Mesendoderm (in vitro differentiated cells): ENCODE data around the gene PCDH17.
A peak's percentile ranks its signal among the peaks of the same experiment; 100 is the strongest.

Source experiments
- DNase-seq: peaks from one replicate; pipeline ENCODE4 v3.0.0; 2013
- H2AK5ac ChIP-seq: 2 replicates; pipeline ENCODE4 v1.6.1; 2013; ENCODE audit warnings: low read length, inconsistent platforms
- H2BK120ac ChIP-seq: 2 replicates; pipeline ENCODE4 v1.6.1; 2013; ENCODE audit warnings: low read depth, mild to moderate bottlenecking, low read length, moderate library complexity, mixed read lengths
- H2BK15ac ChIP-seq: replicated peaks from 2 replicates; pipeline ENCODE4 v1.6.1; 2013; ENCODE audit warnings: low read depth, mild to moderate bottlenecking, moderate library complexity
- H2BK5ac ChIP-seq: 2 replicates; pipeline ENCODE4 v1.6.1; 2013; ENCODE audit warnings: low read length, inconsistent platforms
- H3K18ac ChIP-seq: 2 replicates; pipeline ENCODE4 v1.6.1; 2013; ENCODE audit warnings: mild to moderate bottlenecking, low read length, mixed read lengths
- H3K23ac ChIP-seq: one replicate; pipeline ENCODE4 v1.6.1; 2013; ENCODE audit warnings: low read length
- H3K27ac ChIP-seq: 2 replicates; pipeline ENCODE4 v1.5.1; 2013; ENCODE audit warnings: low read depth, mild to moderate bottlenecking, inconsistent platforms, low read length, moderate library complexity
- H3K27me3 ChIP-seq: 2 replicates; pipeline ENCODE4 v1.6.1; 2013; ENCODE audit warnings: low read length, control low read depth, mild to moderate bottlenecking, inconsistent platforms; ENCODE audit not compliant: insufficient read depth, poor library complexity
- H3K36me3 ChIP-seq: 2 replicates; pipeline ENCODE4 v1.6.1; 2013; ENCODE audit warnings: low read length, inconsistent platforms; ENCODE audit not compliant: control insufficient read depth, insufficient read depth
- H3K4ac ChIP-seq: one replicate; pipeline ENCODE4 v1.6.1; 2013; ENCODE audit warnings: low read depth, mild to moderate bottlenecking, low read length, moderate library complexity
- H3K4me1 ChIP-seq: 2 replicates; pipeline ENCODE4 v1.6.1; 2013; ENCODE audit warnings: low read depth, low read length, inconsistent platforms; ENCODE audit not compliant: control insufficient read depth
- H3K4me2 ChIP-seq: 2 replicates; pipeline ENCODE4 v1.6.1; 2013; ENCODE audit warnings: low read length
- H3K4me3 ChIP-seq: 2 replicates; pipeline ENCODE4 v1.5.1; 2013; ENCODE audit warnings: mild to moderate bottlenecking, low read length
- H3K56ac ChIP-seq: one replicate; pipeline ENCODE4 v1.6.1; 2013; ENCODE audit warnings: low read length
- H3K79me1 ChIP-seq: 2 replicates; pipeline ENCODE4 v1.6.1; 2013; ENCODE audit warnings: low read length, inconsistent platforms
- H3K79me2 ChIP-seq: 2 replicates; pipeline ENCODE4 v1.6.1; 2013; ENCODE audit warnings: mild to moderate bottlenecking, low read length; ENCODE audit not compliant: control insufficient read depth, insufficient read depth
- H3K9ac ChIP-seq: 2 replicates; pipeline ENCODE4 v1.6.1; 2013; ENCODE audit warnings: low read length, inconsistent platforms
- H4K5ac ChIP-seq: one replicate; pipeline ENCODE4 v1.6.1; 2013; ENCODE audit warnings: low read length
- H4K8ac ChIP-seq: one replicate; pipeline ENCODE4 v1.6.1; 2013; ENCODE audit warnings: low read depth, mild to moderate bottlenecking, control low read depth, low read length, moderate library complexity
- WGBS: extraction: QIAGEN DNeasy Blood & Tissue Kit; methylation state at CpG from one replicate; pipeline ENCODE4 v1.1.7; 2013; ENCODE audit warnings: low lambda C conversion rate, missing lambda C conversion rate; ENCODE audit not compliant: insufficient coverage; ENCODE audit errors: extremely low coverage; 5-methylcytosine and 5-hydroxymethylcytosine counted together

PCDH17 gene

DNA sequence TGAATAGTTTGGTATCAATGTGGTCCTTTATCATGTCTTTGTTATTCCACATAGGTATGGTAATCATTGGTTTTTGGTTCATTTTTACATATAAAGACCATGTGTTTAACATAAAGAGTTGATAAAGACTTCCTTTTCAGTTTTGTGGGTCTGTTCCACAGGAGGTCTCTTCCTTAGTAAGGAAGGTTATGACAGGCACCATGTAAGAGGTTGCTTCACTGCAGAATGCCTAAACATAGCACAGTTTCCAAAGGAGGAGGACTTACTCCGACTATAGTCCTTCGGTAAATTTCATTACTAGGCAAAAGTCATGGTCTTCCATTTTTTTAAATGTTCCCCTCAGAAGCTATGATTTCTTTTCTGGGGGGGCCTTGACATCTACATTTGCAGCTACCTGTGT, 27.1 kb upstream of the PCDH17 start:
- H3K4me2 ChIP-seq = no peak overlapping the region
- H2BK120ac ChIP-seq = no peak overlapping the region
- no peaks in the 10 kb centered on the region for H3K79me1 ChIP-seq
- no peak overlapping the region for H2AK5ac ChIP-seq
- no peak overlapping the region for H3K27ac ChIP-seq
- H3K36me3 ChIP-seq = no peaks in the 10 kb centered on the region
- H3K9ac ChIP-seq = no peak overlapping the region
- no peak overlapping the region for H3K18ac ChIP-seq
- H4K5ac ChIP-seq = no peak overlapping the region
- WGBS = no CpG with 5 or more reads among the region's 2 CpGs
- H3K27me3 ChIP-seq = no peaks in the 10 kb centered on the region
- H3K56ac ChIP-seq = no peak overlapping the region
- H3K4me3 ChIP-seq = no peak overlapping the region
- H2BK15ac ChIP-seq = no peak overlapping the region
- no peak overlapping the region for H3K23ac ChIP-seq
- H4K8ac ChIP-seq = no peak overlapping the region
- no peaks in the 10 kb centered on the region for H3K79me2 ChIP-seq
- no peaks in the 10 kb centered on the region for H3K4me1 ChIP-seq
- no peak overlapping the region for H3K4ac ChIP-seq
- H2BK5ac ChIP-seq = no peak overlapping the region
- DNase-seq = peak; percentile 28

DNA sequence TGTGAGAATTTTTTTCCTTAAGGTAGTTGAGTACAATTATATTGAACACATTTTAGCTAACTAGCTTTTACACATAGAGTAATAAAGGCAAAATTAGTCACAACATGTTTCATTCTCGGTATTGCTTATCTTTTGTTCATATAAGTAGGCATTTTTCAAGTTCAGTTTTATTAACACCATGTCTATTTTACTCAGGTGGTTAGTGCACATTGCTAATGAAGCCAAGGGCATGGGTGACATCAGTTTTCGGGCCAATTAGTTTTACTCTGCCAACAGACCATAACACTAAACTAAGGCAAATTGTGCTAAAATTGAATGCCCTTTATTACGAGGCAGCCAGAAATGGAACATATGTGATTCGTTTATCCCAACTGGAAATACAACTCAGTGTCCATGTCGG, 19.6 kb upstream of the PCDH17 start:
- H3K56ac ChIP-seq = no peak overlapping the region
- H3K79me1 ChIP-seq = no peaks in the 10 kb centered on the region
- H3K23ac ChIP-seq = no peak overlapping the region
- H3K79me2 ChIP-seq = no peaks in the 10 kb centered on the region
- no peaks in the 10 kb centered on the region for H3K27me3 ChIP-seq
- no peak overlapping the region for H3K18ac ChIP-seq
- DNase-seq = no peak
- no peaks in the 10 kb centered on the region for H3K4me1 ChIP-seq
- no peak overlapping the region for H3K4me2 ChIP-seq
- WGBS = no CpG with 5 or more reads among the region's 5 CpGs
- no peak overlapping the region for H4K5ac ChIP-seq
- H2AK5ac ChIP-seq = no peak overlapping the region
- no peak overlapping the region for H2BK120ac ChIP-seq
- no peak overlapping the region for H3K4ac ChIP-seq
- H2BK15ac ChIP-seq = no peak overlapping the region
- no peak overlapping the region for H4K8ac ChIP-seq
- no peaks in the 10 kb centered on the region for H3K36me3 ChIP-seq
- H3K27ac ChIP-seq = no peak overlapping the region
- no peak overlapping the region for H3K9ac ChIP-seq
- H2BK5ac ChIP-seq = no peak overlapping the region
- H3K4me3 ChIP-seq = no peak overlapping the region

DNA sequence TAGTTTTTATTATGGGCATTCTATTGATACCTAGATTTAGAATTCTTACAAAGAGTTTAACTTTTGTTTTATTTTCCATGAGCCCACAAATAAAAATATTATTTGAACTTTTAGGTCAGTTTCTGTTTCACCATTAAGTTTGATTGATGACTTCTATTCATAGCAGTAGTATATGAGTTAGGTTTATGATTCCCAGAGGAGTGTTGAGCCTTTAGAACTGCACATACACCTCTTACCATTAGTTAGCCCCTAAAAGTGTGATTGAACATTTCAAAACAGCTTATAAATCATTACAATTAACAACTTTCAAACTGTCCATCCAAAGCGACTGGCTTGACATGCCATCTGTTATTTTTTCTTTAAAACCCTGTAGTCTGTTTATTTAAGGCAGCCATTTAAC, 19.0 kb upstream of the PCDH17 start:
- no peak overlapping the region for H3K23ac ChIP-seq
- no peak overlapping the region for H3K4me2 ChIP-seq
- no peak overlapping the region for H2BK15ac ChIP-seq
- no peaks in the 10 kb centered on the region for H3K27me3 ChIP-seq
- DNase-seq = no peak
- H3K36me3 ChIP-seq = no peaks in the 10 kb centered on the region
- no CpG with 5 or more reads among the region's 1 CpG for WGBS
- H3K79me2 ChIP-seq = no peaks in the 10 kb centered on the region
- no peaks in the 10 kb centered on the region for H3K4me1 ChIP-seq
- H3K4ac ChIP-seq = no peak overlapping the region
- no peak overlapping the region for H3K27ac ChIP-seq
- H3K56ac ChIP-seq = no peak overlapping the region
- no peak overlapping the region for H4K8ac ChIP-seq
- no peak overlapping the region for H3K4me3 ChIP-seq
- no peak overlapping the region for H4K5ac ChIP-seq
- no peak overlapping the region for H3K18ac ChIP-seq
- no peak overlapping the region for H2AK5ac ChIP-seq
- H3K9ac ChIP-seq = no peak overlapping the region
- no peak overlapping the region for H2BK120ac ChIP-seq
- no peak overlapping the region for H2BK5ac ChIP-seq
- no peaks in the 10 kb centered on the region for H3K79me1 ChIP-seq

DNA sequence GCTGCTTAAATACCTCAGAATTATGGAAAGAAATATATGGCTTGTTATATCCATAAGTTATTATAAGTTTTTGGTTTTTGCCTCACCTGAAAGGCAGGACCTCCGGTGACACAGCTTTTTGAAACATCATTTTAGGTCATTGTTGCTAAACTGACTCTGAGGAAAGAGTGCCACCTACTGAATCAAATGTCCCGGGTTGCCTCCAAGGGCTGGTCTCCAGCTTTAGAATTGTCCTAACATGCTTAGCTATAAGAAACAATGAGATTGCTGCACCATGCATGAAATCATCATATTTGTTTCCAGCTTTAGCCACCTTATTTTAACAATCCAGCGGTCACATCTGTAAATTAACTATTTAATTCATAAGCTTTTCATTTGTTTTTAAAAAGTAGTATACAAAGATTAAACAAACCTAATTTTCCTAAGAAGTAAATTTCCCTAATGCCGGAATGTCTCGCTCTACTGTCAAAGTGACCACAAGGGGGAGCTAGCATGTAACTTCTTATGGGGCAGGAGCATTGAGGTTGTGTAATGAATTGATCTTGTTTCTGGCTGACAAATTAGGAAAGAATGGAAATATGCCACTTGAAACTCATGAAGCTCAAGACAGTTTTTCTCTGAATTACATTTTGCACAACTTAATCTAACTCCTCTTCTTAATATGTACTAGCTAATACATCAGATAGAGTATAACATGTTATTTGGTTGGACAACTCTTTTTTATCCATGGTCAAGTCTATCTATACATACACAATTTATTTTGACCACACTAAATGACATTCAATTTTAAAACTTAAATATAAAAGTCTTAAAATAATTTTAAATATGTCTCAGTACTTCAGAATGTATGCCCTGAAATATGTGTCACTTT, 6.7 kb upstream of the PCDH17 start:
- Histone ChIP-seq H2BK15ac (no peak overlapping the region), H3K18ac (no peak overlapping the region), H3K79me1 (no peaks in the 10 kb centered on the region), H3K56ac (no peak overlapping the region), H2BK5ac (no peak overlapping the region), H3K27ac (no peak overlapping the region), H3K79me2 (no peaks in the 10 kb centered on the region), H3K27me3 (peaks cover 1% of the 10 kb centered on the region), H2AK5ac (no peak overlapping the region), H3K9ac (no peak overlapping the region), H3K4me3 (no peak overlapping the region), H2BK120ac (no peak overlapping the region), H4K5ac (no peak overlapping the region), H4K8ac (no peak overlapping the region), H3K4me1 (no peaks in the 10 kb centered on the region), H3K23ac (no peak overlapping the region), H3K36me3 (no peaks in the 10 kb centered on the region), H3K4ac (no peak overlapping the region), H3K4me2 (no peak overlapping the region)
- peak; percentile 86 for DNase-seq
- no CpG with 5 or more reads among the region's 5 CpGs for WGBS

DNA sequence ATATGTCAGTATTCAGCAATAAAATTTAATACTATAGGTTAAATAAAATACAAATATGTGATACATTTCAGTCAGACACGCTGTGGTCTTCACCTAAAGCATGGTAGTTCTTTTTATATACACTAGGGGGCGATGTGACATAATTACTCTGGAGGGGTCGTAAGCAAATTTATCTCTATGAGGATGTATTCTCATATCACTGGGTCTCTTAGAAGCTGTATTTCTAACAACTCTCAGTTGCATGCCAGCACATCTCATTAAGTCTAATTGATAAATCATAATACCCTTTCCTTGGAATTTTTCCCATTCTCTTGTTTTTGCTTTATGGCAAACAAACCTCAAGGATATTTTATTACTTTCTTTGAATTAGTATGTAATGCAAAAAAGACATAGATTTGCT, 3.9 kb upstream of the PCDH17 start:
- H3K4me1 ChIP-seq = no peaks in the 10 kb centered on the region
- H3K79me2 ChIP-seq = no peaks in the 10 kb centered on the region
- H3K23ac ChIP-seq = no peak overlapping the region
- no peak overlapping the region for H2BK5ac ChIP-seq
- no peak overlapping the region for H3K4me3 ChIP-seq
- no peak overlapping the region for H2BK15ac ChIP-seq
- H3K27ac ChIP-seq = no peak overlapping the region
- DNase-seq = no peak
- no peaks in the 10 kb centered on the region for H3K79me1 ChIP-seq
- H3K4me2 ChIP-seq = no peak overlapping the region
- no peak overlapping the region for H3K9ac ChIP-seq
- no peak overlapping the region for H3K56ac ChIP-seq
- H2BK120ac ChIP-seq = no peak overlapping the region
- WGBS = no CpG with 5 or more reads among the region's 3 CpGs
- no peak overlapping the region for H3K18ac ChIP-seq
- no peak overlapping the region for H3K4ac ChIP-seq
- no peak overlapping the region for H4K5ac ChIP-seq
- H3K27me3 ChIP-seq = peaks cover 1% of the 10 kb centered on the region
- no peaks in the 10 kb centered on the region for H3K36me3 ChIP-seq
- no peak overlapping the region for H4K8ac ChIP-seq
- H2AK5ac ChIP-seq = no peak overlapping the region

DNA sequence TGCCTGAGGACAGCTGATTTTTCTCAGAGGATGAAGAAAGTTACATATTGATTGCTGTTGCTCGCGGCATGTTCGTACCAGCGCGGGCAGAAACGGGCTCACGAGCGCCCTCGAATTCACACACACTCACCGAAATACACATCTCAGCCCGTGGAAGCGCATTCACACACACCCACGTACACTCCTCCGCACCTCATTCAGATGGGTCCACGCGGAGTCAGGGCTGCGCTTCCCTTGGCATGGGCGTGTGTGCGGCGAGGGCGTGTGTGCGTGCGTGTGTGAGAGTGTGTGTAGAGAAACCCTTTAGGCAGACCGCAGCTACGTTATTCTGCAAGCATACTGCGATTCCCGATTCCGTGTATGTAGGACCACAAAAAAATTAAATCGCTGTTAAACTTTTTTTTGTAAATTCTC, 2.1 kb upstream of the PCDH17 start:
- H3K18ac ChIP-seq = no peak overlapping the region
- H3K79me1 ChIP-seq = no peaks in the 10 kb centered on the region
- H4K5ac ChIP-seq = no peak overlapping the region
- H3K79me2 ChIP-seq = no peaks in the 10 kb centered on the region
- no peak for DNase-seq
- peak overlapping the region; percentile 47 for H3K4me3 ChIP-seq
- H2BK120ac ChIP-seq = no peak overlapping the region
- no peak overlapping the region for H3K4ac ChIP-seq
- H2AK5ac ChIP-seq = no peak overlapping the region
- H3K4me2 ChIP-seq = peak overlapping the region; percentile 96
- H2BK15ac ChIP-seq = no peak overlapping the region
- no peak overlapping the region for H3K23ac ChIP-seq
- H3K27me3 ChIP-seq = peaks cover 1% of the 10 kb centered on the region
- H4K8ac ChIP-seq = no peak overlapping the region
- WGBS = no CpG with 5 or more reads among the region's 29 CpGs
- H3K27ac ChIP-seq = no peak overlapping the region
- H3K36me3 ChIP-seq = no peaks in the 10 kb centered on the region
- H3K9ac ChIP-seq = peak overlapping the region; percentile 76
- H2BK5ac ChIP-seq = peak overlapping the region; percentile 20
- peak overlapping the region; percentile 87 for H3K56ac ChIP-seq
- peaks cover 2% of the 10 kb centered on the region for H3K4me1 ChIP-seq
